ENCODE data around the gene B3GAT3.
"Not testable (repeated sequence)": the region's sequence is repeated elsewhere in the genome, so short reads cannot be mapped to it uniquely, and the experiment has no call there.

Gene B3GAT3

GRCh38 chr11:62603776-62604299 lies 17.9 kb downstream of the B3GAT3 start:
- DNase-seq = no peak

DNA sequence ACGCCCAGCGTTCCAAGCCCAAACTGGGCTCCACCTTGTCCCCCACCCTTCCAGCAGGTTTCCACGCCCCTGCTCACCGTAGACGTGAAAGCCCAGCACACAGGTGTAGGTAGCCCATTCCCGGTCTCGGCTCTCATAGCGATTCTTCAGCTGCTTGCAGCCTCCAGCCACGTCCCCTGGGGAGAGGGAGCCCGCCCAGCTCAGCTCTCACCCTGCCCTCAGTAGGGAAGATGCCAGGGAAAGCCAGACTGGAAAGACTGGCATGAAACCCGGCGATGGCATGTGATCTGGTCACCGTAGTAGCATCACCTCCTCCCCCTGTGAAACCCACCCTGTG lies 18.7 kb downstream of the B3GAT3 start:
- DNase-seq = no peak

DNA sequence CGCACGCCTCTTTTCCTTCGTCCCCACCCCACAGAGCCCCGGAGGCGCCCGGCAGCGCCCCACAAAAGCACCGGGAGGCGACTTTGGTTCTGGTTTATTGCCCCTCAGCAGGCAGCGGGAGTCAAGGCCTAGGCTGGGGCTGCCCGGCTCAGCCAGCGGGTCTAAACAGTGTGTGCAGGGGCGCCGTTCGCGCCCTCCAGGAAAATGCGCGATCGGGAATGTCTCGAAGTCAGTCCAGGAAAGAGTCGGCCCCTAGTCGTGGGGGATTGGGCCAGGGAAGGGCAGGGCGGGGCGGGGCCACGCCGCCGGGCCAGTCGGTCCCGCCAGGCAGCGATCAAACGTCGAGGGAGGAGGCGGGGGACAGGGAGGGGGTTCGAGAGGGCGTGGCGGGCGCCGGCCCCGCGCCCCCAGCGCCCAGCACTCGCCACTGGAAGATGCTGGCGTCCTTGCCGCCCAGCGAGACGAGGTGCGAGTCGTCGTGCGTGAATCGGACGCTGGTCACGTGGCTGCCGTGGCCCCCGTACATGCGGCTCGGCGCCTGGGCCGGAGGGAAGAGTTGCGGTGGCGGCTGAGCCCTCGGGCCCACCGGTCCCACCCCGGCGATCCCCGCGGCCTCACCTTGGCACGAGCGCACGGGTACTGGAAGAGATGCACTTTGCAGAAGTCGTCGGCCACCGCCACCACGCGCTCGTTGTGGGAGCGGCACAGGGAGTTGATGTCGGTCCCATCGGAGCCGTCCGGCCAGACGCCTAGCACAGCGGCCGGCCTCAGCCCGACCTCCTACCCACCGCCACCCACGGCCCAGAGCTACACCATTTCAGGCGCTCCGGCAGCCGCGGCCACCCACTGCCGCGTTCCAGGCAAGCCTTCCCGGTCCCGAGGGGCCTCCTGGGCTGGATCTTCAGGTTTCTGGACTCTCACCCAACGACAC lies 19.4 kb downstream of the B3GAT3 start:
- DNase-seq = peak; percentile 81

DNA sequence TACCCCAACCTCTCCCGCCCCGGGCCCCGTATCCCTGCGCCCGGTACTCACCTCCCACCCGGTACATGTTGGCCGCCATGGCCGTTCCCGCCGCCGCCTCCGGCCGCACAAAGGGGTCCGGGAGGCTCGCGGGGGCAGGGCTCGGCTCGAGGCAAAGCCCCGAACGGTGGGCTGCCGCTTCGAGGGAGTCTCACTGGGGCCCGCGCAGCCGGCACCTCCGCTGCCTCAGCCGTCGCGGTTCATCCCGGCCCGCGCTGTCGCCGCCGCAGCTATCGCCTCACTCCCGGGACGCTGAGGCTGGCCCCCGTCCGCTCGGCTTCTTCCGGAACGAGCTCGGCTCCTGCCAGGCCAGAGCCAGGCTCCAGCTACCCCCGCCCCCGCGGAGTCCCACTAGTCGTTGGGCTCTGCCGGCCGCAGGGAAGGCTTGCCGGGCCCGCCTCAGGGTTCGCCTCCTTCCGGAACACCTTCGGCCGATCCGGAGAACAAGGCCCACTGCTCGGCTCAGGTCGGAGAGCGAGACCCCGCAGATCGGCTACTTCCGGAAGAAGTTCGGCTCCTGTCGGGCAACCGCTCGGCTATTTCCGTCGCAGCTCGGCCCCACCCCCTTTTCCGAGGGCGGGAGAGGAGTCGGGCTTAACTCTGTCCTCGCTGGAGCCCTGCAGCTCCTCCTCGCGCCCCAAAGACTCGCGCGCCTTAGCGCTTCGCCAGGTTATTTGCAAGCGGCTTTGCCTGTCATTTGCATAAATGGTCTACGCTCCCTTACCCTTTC lies 20.2 kb downstream of the B3GAT3 start, which contains the start of gene MTA2:
Gene MTA2 (minus strand): TSS at position 494 of the 769 bp plus-strand sequence. CDS start 415 bp downstream, at position 79.
- peak; percentile 97 for DNase-seq

GRCh38 chr11:62601122-62601371 lies 20.7 kb downstream of the B3GAT3 start:
- no peak for DNase-seq

GRCh38 chr11:62600367-62601121 lies 21.2 kb downstream of the B3GAT3 start:
- DNase-seq = no peak

- DNase-seq = no peak
Measured at GRCh38 chr11:62599901-62600300, 21.9 kb downstream of the B3GAT3 start.

DNA sequence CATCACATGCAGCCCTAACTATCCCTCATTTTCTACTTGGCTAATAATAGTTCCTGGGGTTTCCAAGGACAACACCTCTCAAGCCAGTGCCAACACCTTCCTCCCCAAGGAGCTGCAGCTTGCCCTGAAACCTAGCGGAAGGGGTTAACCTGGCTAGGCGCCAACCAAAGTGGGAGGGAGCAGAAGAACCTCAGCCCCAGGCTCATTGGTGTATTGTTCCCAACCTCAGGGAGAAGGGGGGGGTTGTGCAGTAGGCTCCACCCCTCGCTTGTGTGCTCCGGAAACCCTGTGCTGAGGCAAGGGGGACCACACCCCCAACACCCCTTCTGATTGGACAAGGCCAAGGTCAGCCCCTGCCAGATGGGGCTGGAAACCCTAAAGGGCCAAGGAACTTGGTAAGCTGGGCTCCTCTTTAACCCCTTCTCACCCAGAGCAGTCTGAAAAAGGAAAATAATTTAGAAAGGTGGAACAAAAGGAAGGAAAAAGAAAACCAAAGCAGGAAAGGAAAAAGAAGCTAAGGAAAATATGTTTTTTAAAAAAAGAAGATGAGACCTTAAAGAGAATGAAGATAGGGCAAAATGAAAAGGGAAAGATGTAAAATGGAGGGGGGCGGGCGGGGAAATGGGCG lies 22.6 kb downstream of the B3GAT3 start:
- peak; percentile 98 for DNase-seq

- no peak for DNase-seq
Measured at GRCh38 chr11:62595124-62595523, 26.7 kb downstream of the B3GAT3 start.

DNA sequence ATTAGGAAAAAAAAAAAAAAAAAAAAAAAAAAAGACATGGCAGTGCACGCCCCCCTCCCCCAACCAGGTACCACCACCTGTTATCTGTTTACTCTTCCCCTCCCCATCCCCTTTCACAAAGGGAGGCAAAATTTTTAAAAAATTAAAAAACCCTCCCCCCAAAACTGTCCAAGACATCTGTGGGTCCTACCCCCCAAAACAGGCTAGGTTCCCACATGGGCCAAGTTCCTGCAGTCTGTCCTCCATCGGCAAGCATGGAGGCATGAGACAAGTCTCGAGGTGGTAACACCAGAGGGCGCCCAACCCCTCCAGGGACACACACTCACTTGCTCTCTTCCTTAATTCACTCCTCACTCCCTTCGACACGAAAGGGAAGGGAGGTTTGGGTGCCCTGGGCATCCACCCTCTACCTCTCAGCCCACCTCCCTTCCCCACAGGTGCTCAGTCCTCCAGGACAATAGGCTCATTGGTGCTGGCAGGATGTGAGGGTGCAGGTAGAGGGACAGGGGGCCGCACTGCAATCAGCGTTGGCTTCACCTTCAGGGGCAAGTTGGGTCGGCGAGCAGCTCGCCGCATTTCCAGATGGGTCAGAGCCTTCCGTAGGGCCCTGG lies 28.2 kb downstream of the B3GAT3 start:
- peak; percentile 36 for DNase-seq

- no peak for DNase-seq
Measured at GRCh38 chr11:62592989-62593421, 28.8 kb downstream of the B3GAT3 start.

DNA sequence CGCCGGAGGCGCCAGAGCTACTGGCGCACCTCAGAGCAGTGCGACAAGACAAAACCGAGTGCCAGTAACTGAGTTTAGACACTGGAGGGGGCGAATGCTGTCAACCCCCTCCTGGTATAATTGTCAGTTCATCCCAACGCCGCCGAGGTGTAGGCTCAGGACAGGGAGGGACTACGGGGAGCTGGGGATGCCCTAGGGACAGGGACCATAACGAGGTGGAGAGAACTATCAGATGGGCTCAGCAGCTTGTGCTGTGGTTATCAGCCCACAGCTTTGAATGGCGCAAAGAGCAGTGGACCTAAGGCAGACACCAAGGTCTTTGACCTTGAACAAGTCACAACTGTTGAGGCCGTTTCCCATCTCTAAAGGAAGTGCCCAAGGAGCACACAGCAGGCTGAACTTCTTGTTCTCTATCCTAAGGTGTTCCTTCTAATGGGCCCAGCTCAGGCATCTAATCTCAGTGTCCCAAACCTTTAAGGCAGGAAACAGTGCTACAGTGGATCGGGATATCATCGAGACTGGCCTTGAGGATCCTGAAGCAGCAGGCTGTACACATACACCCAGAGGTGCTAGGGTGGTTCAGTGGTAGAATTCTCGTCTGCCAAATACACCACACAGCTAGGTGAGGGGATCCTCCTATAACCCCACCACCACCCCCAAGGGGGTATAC lies 29.5 kb downstream of the B3GAT3 start:
- no peak for DNase-seq

DNA sequence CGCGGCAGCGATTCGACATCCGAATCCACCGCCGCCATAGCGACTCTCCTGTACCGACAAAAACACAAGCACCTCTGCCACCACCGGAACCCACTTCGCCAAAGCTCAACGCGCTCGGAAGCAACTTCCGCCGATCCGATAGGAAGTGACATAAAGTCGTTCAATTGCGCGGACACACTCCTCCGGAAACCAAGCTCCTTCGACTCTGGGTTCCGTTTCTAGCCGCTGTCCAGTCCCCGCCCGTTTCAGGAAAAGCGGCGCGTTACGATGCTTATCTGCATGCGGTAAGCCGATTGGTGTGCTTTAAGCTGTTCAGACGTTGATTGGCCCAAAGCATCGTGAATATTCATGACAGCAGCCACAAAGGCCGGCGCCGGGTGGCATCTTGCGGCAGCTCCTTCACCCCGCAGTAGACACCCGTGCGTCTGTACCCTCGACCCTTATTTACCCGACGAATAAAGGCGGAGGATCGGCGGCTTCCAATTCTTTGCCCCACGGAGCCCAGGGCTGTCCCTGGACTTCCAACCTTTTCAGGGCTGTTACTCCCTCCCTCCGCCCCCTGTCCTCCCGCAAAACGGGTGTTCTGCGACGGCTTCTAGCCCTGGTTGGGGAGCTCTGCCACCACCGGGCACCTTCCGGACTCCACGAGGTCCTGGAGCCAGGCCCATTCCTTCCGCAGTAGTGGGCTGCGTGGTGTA lies 30.2 kb downstream of the B3GAT3 start, which contains the start of gene TUT1:
Gene TUT1 (minus strand): TSS at position 76 of the 698 bp plus-strand sequence. CDS start 38 bp downstream, at position 38.
- peak; percentile 99 for DNase-seq

DNA sequence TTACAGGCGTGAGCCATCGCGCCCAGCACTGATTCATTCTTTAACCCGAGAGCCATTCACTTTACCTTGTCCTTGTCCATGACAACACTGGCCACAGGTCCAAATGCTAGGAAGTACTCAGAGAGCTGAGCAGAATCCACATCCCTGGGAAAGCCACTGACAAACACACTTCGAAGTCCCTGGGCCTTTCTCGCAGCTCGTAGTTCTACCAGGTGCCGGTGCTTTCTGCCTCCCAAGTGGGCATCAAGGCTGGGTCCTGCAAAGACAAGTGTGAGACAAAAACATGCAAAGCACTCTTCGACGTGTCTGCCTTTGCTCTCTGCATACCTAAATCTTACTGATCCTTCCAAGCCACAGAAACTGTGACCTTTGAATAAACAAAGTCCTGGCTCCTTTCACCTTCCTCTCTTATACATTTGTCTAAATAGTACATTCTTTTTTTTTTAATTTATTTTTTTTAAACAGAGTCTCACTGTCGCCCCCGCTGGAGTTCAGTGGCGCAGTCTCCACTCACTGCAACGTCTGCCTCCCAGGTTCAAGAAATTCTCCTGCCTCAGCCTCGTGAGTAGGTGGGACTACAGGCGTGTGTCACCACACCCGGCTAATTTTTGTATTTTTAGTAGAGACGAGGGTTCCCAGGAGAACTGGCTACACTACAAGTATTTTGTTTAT lies 32.7 kb downstream of the B3GAT3 start:
- no peak for DNase-seq

DNA sequence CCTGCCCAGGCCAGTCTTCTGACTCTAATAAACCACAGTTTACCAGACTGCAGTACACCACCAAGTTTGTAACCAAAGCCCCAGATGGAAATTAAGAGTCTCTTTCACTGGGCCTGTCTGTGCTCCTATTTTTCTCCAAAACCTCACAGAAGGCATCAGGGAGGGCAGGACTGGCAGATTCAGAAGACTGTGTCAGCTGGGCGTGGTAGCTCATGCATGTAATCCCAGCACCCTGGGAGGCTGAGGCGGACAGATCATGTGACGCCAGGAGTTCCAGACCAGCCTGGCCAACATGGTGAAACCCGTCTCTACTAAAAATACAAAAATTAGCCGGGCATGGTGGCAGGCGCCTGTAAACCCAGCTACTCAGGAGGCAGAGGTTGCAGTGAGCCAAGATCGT lies 36.4 kb downstream of the B3GAT3 start:
- DNase-seq = not testable (repeated sequence)

- not testable (repeated sequence) for DNase-seq
Measured at GRCh38 chr11:62581735-62582134, 40.1 kb downstream of the B3GAT3 start.

DNA sequence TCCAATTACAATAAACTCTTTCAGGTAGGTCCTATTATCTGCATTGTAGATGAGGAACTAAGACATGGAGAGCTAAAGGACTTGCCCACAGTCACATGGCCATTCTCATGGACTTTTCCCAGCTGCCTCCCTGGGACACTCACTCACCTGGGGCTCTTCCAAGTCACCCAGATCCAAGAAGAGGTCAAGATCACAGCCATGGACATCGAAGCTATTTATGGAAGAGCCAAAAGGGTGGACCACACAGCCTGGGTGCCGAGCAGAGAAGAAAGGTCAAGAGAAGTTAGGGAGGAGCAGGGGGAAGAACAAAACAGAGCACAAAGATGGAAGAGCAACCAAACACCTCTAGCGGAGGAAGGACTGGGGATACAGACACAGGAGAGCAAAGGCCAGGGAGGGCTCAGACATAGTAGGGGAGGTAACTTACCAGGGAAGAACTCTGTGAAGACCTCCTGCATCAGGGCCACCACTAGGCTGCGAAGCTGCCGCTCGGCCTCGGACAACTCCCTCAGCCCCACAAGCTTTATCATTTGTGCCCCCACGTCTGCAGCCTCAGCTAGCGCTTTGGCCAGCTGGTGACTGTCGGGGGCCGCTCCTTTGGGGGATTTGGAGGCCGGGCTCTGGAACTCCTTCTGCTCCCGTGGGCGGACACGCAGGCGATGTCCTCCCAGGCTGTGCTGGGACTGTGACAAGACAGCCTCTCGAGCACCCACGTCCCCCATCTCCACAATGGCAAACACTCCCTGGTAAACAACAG lies 40.6 kb downstream of the B3GAT3 start:
- DNase-seq = no peak

DNA sequence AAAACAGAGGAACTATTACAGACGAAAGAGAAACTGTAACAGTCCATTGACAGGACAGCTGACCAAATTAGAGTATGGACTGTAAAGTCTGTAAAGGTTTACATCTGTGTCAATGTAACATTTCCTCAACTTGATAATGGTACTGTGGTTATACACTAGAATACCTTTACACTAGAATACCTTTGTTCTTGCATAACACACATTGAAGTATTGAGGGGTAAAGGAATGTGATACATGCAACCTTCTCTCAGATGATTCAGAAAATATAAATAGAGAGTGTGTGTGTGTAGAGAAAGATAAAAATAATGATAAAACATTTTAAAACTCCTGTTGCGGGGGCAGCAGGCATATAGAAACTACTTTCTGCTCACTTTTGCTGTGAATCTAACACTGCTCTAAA lies 42.5 kb downstream of the B3GAT3 start:
- no peak for DNase-seq

DNA sequence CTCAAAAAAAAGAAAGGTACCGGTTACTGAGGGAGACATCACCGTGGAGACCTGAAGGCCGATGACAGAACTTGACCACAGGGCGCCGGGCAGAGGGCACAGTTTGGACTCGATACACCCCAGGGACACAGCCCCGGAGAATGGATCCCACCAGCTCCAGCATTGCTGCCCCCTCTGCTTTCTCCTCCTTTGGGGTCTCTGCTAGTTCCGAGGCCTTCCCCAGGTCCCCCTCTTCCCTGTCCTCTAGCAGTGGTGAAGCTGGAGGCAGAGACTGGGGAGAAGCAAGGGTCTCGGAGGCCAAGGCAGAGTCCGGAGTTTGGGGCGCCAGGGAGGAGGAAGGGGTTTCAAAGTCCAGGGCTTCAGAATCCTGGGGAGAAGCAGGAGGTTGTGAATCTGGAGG lies 43.2 kb downstream of the B3GAT3 start:
- no peak for DNase-seq
